Measurements from ENCODE around the gene ZNF200.

Gene ZNF200

DNA sequence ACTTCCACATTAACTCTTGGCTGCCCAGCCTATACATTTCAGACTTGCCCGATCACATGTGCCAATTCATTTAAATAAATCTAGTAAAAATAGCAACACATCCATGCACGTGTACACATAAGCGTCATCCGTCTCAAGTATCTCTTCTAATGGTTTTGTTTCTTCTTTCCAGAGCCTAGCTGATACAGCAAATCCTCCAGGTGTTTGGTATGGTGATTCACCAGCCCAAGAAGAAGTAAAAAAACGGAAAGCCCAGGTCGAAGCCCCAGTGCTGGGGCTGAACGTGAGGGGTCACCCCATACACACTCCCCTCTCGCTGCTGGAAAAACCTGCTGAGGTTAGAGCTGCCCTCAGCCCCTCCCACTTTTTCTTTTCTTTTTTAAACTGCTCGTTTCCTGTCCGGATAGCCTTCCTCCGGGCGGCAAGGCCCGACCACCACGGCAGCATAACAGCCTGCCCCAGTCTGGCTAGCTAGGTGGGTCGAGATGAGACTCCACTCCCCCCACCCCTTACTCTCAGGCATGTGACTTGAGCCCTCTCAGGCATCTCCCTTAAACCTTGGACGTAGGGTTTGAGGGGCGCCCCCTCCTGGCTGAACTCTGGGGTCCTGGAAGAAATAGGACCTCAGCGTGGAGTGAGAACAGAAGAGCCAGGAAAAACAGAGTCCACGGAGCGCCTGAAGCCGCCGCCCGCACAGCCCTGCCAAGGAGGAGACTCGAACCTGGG, 60.9 kb downstream of the ZNF200 start:
- no peak for DNase-seq
